Germinal center (tissue), 1 donor: Measurements from ENCODE around the gene GPD2.
A peak's percentile ranks its signal among the peaks of the same experiment; 100 is the strongest.

Experiments used
- DNase-seq: peaks from one replicate; pipeline ENCODE4 v3.0.0; 2012; ENCODE audit warnings: mixed read lengths, low spot score

The GPD2 gene

GRCh38 chr2:156532989-156533388, 96.8 kb downstream of the GPD2 start:
- no peak for DNase-seq

GRCh38 chr2:156536534-156536933, 100.4 kb downstream of the GPD2 start:
- no peak for DNase-seq

- DNase-seq: no peak
Observed at GRCh38 chr2:156537141-156537540, 101.0 kb downstream of the GPD2 start.

GRCh38 chr2:156538083-156538504, 101.9 kb downstream of the GPD2 start:
- DNase-seq: no peak

GRCh38 chr2:156539086-156539860, 103.1 kb downstream of the GPD2 start:
- DNase-seq: no peak

GRCh38 chr2:156540706-156541105, 104.5 kb downstream of the GPD2 start:
- DNase-seq: no peak

- DNase-seq: no peak
Observed at GRCh38 chr2:156541229-156541628, 105.0 kb downstream of the GPD2 start.

GRCh38 chr2:156541706-156542105, 105.5 kb downstream of the GPD2 start:
- no peak for DNase-seq

GRCh38 chr2:156548413-156548812, 112.2 kb downstream of the GPD2 start:
- no peak for DNase-seq

GRCh38 chr2:156553714-156554442, 117.7 kb downstream of the GPD2 start:
- no peak for DNase-seq

- no peak for DNase-seq
Observed at GRCh38 chr2:156561326-156561725, 125.1 kb downstream of the GPD2 start.

- DNase-seq: no peak
Observed at GRCh38 chr2:156562124-156562523, 125.9 kb downstream of the GPD2 start.

GRCh38 chr2:156563994-156564753, 128.0 kb downstream of the GPD2 start:
- no peak for DNase-seq

- no peak for DNase-seq
Observed at GRCh38 chr2:156565066-156565710, 129.0 kb downstream of the GPD2 start.

GRCh38 chr2:156573710-156574109, 137.5 kb downstream of the GPD2 start:
- no peak for DNase-seq

GRCh38 chr2:156574112-156574511, 137.9 kb downstream of the GPD2 start:
- no peak for DNase-seq

GRCh38 chr2:156576005-156576404, 139.8 kb downstream of the GPD2 start:
- DNase-seq: no peak

GRCh38 chr2:156580501-156580900, 144.3 kb downstream of the GPD2 start:
- DNase-seq: no peak

GRCh38 chr2:156581280-156581679, 145.1 kb downstream of the GPD2 start:
- no peak for DNase-seq

GRCh38 chr2:156585457-156585856, 149.3 kb downstream of the GPD2 start:
- DNase-seq: no peak

GRCh38 chr2:156586621-156587020, 150.4 kb downstream of the GPD2 start:
- no peak for DNase-seq

- peak; percentile 10 for DNase-seq
Observed at GRCh38 chr2:156589381-156590079, 153.4 kb downstream of the GPD2 start.
